Transverse colon (tissue), 4 donors: Measurements from ENCODE around the gene RAI1. TPM values are rescaled to one million over a fixed set of nuclear protein-coding genes. Genes with fewer than 3 reads are reported as not detected.

Source experiments
- DNase-seq: peaks from one replicate; pipeline ENCODE4 v3.0.0-alpha.2; 2019
- H3K27ac ChIP-seq, 4 donors: fragments of 200-600 bp; sonication (generic); 2 replicates each; pipeline ENCODE4 v1.5.1; 2016 to 2018; ENCODE audit warnings: inconsistent platforms in 4 of 4
- H3K27me3 ChIP-seq: fragments of 200-600 bp; sonication (generic); 2 replicates; pipeline ENCODE4 v1.5.1; 2017; ENCODE audit warnings: inconsistent platforms
- H3K36me3 ChIP-seq, 4 donors: fragments of 200-600 bp; sonication (generic); 2 replicates each; pipeline ENCODE4 v1.5.1; 2017 to 2019; ENCODE audit warnings: inconsistent platforms in 4 of 4
- H3K4me1 ChIP-seq, 4 donors: fragments of 200-600 bp; sonication (generic); 2 replicates each; pipeline ENCODE4 v1.5.1; 2017 to 2020; ENCODE audit warnings: inconsistent platforms in 4 of 4
- H3K4me3 ChIP-seq, 4 donors: fragments of 200-600 bp; sonication (generic); 1 replicate in 1 of 4; 2 replicates in 3 of 4; pipeline versions ENCODE4 v1.5.1 to v1.6.1; 2017 to 2019; ENCODE audit warnings: inconsistent platforms in 4 of 4
- H3K9me3 ChIP-seq, 2 donors: fragments of 200-600 bp; sonication (generic); 2 replicates each; pipeline ENCODE4 v1.5.1; 2017 to 2019; ENCODE audit warnings: inconsistent platforms in 2 of 2
- EP300 ChIP-seq: sonication (generic); formaldehyde crosslinking; IDR thresholded peaks from one replicate; pipeline ENCODE4 v1.6.1; 2017; ENCODE audit warnings: antibody characterized with exemption, low read depth
- POLR2A ChIP-seq: fragments of 450-650 bp; IDR thresholded peaks from one replicate; pipeline ENCODE4 v1.6.1; 2016; ENCODE audit warnings: antibody characterized with exemption, mild to moderate bottlenecking, moderate library complexity
- POLR2AphosphoS5 ChIP-seq, 3 donors: sonication (generic); formaldehyde crosslinking; IDR thresholded peaks; one replicate each; pipeline ENCODE4 v1.6.1; 2016; ENCODE audit warnings: antibody characterized with exemption in 3 of 3
- WGBS, 2 donors: methylation state at CpG; one replicate each; pipeline ENCODE4 v1.1.5; 2018; ENCODE audit warnings: low coverage in 1 of 2; 5-methylcytosine and 5-hydroxymethylcytosine counted together
- in situ Hi-C, 4 donors: fragments of 200-750 bp; cut with MboI; loops; one replicate each; pipeline versions ENCODE4 v1.15.0 to v1.15.1; 2017; ENCODE audit warnings: low sequenced_read_pairs in 3 of 4, low pct_ligation_motif_present in 1 of 4, low pct_unique_long_range_greater_than_20kb in 1 of 4
- intact Hi-C: fragments of 100-400 bp; cut with DNase I; formaldehyde crosslinking; loops from one replicate; pipeline ENCODE4 v1.15.1; 2023; ENCODE audit warnings: low total_unique reads
- total RNA-seq, 4 donors: library from RNA; depleted of rRNA; stranded (reverse); fragments of >200 nt; gene quantifications; one replicate each; pipeline ENCODE4 v1.1.0, GENCODE V29; 2016
- TF ChIP-seq, protein P1 (sequence below), 5 experiments: fragments of 200-600 bp in 3 of 5; fragments of 450-650 bp in 2 of 5; sonication (generic) in 3 of 5; IDR thresholded peaks; 1 replicate in 2 of 5; 2 replicates in 3 of 5; pipeline ENCODE4 v1.5.1; 2016 to 2017; ENCODE audit warnings: antibody characterized with exemption in 5 of 5, inconsistent platforms in 3 of 5, mild to moderate bottlenecking in 2 of 5, moderate library complexity in 1 of 5

RAI1 gene
- total RNA-seq, 4 donors from 2014 or later = 14.1 to 163 (median 34.6) TPM

DNA sequence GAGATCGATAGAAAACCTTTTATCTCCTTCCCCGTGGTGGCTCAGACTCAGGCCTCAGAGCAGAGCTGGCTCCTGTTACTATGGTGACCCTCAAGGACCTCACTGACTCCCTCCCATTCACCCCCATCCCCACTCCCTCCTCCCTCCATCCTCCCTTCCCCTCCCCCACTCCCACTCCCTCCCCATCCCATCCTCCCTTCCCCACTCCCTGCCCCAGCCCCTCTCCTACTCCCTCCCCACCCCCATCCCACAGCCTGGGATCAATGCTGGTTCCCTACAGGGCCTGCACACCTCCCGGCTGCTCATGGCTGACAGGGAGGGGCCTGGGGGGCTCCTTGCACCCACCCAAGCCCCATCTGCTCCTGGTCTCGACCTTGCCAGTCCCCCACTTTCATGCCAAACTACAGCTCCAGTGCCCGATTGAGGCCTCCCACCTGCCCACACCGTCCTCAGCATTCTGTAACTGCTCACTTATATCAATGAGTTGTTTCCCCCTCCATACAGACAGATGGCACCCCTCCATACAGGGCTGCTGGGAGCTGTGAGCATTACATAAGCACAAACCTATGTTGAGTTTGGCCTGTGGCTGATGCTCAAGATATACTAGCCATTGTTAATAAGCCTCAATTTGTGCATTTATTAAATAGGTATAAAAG is 11.6 kb upstream of the RAI1 start:
- 37 to 80% methylated on average over 2 to 6 of the region's 6 CpGs for WGBS, 2 donors
- Histone ChIP-seq H3K36me3 (no peaks in the 10 kb centered on the region), H3K4me3 (no peak overlapping the region), H3K27ac (no peak overlapping the region), H3K4me1 (peaks cover 0 to 15% (median 4%) of the 10 kb centered on the region in 4 donors), H3K9me3 (no peaks in the 10 kb centered on the region), H3K27me3 (no peaks in the 10 kb centered on the region)
- in situ Hi-C loops = loop anchor here in 2 of 4 donors (10.0 kb wide), 2 partner anchors 105 to 355 kb away; no protein-coding TSS in a partner anchor
- TF ChIP-seq EP300 (no peak), POLR2A (no peak), POLR2AphosphoS5 (IDR thresholded peaks at IDR 0.05) (no peak)
- TF ChIP-seq, protein P1, sequence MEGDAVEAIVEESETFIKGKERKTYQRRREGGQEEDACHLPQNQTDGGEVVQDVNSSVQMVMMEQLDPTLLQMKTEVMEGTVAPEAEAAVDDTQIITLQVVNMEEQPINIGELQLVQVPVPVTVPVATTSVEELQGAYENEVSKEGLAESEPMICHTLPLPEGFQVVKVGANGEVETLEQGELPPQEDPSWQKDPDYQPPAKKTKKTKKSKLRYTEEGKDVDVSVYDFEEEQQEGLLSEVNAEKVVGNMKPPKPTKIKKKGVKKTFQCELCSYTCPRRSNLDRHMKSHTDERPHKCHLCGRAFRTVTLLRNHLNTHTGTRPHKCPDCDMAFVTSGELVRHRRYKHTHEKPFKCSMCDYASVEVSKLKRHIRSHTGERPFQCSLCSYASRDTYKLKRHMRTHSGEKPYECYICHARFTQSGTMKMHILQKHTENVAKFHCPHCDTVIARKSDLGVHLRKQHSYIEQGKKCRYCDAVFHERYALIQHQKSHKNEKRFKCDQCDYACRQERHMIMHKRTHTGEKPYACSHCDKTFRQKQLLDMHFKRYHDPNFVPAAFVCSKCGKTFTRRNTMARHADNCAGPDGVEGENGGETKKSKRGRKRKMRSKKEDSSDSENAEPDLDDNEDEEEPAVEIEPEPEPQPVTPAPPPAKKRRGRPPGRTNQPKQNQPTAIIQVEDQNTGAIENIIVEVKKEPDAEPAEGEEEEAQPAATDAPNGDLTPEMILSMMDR (IDR thresholded peaks at IDR 0.05) = no peak
- intact Hi-C loops = no loop called here
- no peak for DNase-seq

DNA sequence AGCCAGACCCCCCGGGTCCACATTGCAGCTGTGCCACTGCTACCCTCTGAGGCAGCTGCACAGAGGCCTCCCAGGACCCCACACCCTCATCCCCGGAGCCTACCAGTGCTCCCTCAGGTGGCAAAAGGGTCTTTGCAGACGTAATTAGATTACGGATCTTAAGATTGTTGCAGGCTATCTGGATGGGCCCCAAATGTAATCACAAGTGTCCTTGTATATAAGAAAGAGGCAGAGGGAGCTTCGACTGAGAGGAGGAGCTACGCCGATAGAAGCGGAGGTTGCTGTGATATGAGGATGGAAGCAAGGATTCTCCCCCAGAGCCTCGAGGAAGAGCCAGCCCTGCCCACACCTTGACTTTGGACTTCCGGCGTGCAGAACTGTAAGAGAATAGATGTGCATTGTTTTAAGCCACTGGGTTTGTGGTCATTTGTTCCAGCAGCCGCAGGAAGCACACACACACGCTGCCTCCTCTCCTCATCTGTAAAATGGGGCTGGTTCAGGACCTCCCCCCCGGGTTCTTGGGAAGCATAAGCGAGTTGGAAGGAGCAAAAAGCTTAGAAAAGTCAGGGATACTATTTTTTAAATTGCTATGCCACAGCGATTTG is 10.5 kb upstream of the RAI1 start:
- no peak for DNase-seq
- H3K36me3 ChIP-seq = no peaks in the 10 kb centered on the region
- H3K27ac ChIP-seq = peak overlapping the region in 1 of 4 donors; percentile 58
- H3K27me3 ChIP-seq = no peaks in the 10 kb centered on the region
- H3K4me1 ChIP-seq = peaks cover 0 to 15% (median 4%) of the 10 kb centered on the region in 4 donors
- intact Hi-C loops (no loop called here), in situ Hi-C loops (loop anchor here in 2 of 4 donors (10.0 kb wide), 2 partner anchors 104 to 354 kb away; no protein-coding TSS in a partner anchor)
- no peaks in the 10 kb centered on the region for H3K9me3 ChIP-seq
- WGBS, 2 donors = 45 to 58% methylated on average over 8 to 16 of the region's 16 CpGs
- TF ChIP-seq POLR2A = peak; percentile 13
- no peak for TF ChIP-seq EP300
- no peak overlapping the region for H3K4me3 ChIP-seq

DNA sequence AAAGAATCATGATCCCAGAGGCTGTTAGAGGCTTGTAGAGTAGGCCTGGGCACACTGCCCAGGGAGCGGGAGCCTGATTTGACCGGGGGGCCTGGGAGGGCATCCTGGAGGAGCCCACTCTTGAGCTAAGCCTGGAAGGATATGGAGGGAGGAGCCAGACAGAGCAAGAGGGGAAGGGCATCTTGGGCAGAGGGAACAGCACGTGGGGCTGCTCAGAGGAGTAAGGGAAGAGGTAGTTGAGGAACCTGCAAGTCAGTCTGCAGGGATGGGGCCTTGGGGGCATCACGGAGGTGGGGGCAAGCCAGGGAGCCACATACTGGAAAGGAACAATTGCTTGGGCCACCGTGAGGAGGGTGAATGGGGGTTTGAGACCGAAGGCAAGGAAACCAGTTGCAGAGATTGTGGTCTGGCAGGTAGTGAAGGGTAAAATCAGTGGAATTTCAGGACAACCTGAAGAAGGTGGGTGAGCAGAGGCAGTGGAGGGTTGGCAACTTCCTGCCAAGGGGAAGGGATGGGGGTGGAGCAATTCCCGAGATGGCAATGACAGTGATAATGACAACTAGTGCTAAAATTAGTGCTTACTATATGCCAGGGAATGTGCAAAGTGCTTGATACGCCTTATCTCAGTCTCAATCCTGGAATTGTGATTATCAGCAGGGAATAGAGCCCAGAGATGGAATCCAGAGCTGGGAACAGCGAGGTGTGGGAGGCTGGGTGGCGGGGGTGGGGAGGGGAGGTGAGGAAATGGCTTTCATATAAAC is 9.7 kb upstream of the RAI1 start:
- Histone ChIP-seq H3K9me3 (no peaks in the 10 kb centered on the region), H3K27ac (peak overlapping the region in 1 of 4 donors; percentile 58), H3K36me3 (no peaks in the 10 kb centered on the region), H3K4me3 (no peak overlapping the region), H3K4me1 (peaks cover 0 to 9% (median 2%) of the 10 kb centered on the region in 4 donors), H3K27me3 (no peaks in the 10 kb centered on the region)
- TF ChIP-seq POLR2A = no peak
- TF ChIP-seq, protein P1 (IDR thresholded peaks at IDR 0.05) = no peak
- no peak for TF ChIP-seq EP300
- TF ChIP-seq POLR2AphosphoS5 (IDR thresholded peaks at IDR 0.05) = no peak
- 61 to 69% methylated on average over 8 to 10 of the region's 10 CpGs for WGBS, 2 donors
- intact Hi-C loops = no loop called here
- in situ Hi-C loops = loop anchor here in 2 of 4 donors (10.0 kb wide), 2 partner anchors 103 to 353 kb away; no protein-coding TSS in a partner anchor
- no peak for DNase-seq

DNA sequence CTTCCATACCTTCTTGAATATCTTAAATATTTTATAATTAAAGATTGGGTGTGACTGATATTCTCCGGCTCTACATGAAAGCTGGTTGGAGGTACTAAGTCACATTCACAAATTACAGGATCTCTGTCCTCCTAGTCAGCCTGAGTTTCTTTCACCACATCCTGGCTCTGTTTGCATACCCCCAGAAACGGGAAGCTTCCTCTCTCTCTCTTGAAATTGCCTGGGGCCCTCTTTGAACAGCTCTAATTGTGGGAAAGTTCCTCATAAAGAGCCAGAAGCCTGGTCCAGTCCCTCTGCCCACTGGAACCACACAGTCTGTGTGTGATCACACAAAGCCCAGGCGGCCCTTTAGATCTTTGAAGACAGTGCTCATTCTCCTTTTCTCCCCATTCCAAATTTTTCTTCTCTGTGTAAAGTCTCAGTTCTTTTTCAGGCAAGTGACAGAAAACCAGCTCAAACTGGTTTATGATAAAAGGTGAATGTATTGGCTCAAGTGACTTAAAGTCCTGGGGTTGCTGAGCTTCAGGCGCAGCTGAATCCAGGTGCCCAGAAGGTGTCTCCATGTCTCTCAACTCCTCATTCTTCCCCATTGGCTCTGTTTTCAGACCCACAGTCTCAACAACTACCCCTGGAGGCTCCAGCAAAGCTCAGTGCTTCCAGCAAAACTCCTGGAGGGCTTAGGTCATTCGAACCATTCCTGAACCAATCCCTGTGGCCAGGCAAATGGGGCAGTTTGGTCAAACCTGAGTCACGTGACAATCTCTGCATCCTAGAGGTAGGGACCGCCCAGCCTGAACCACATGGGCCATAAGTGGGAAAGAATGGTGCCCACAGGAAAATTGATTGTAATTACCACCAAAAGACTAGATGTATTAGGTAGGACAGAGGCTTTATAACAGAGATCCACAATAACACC is 8.5 kb upstream of the RAI1 start:
- H3K27me3 ChIP-seq = no peaks in the 10 kb centered on the region

More for the DNA sequence above, 8.5 kb upstream of the RAI1 start:
- no peak overlapping the region for H3K27ac ChIP-seq
- no peaks in the 10 kb centered on the region for H3K36me3 ChIP-seq
- in situ Hi-C loops = loop anchor here in 2 of 4 donors (10.0 kb wide), 2 partner anchors 102 to 352 kb away; no protein-coding TSS in a partner anchor
- DNase-seq = no peak
- WGBS, 2 donors = 80% methylated on average over 3 to 7 of the region's 7 CpGs
- H3K4me3 ChIP-seq = no peak overlapping the region
- no peaks in the 10 kb centered on the region for H3K9me3 ChIP-seq
- peaks cover 0 to 8% (median 2%) of the 10 kb centered on the region in 4 donors for H3K4me1 ChIP-seq
- TF ChIP-seq EP300 (no peak), POLR2AphosphoS5 (IDR thresholded peaks at IDR 0.05) (no peak), POLR2A (no peak)
- TF ChIP-seq, protein P1 (IDR thresholded peaks at IDR 0.05) = no peak
- intact Hi-C loops = no loop called here
